K562 (cell line): ENCODE data around the gene KPNA4. TPM values are rescaled to one million over a fixed set of nuclear protein-coding genes. Genes with fewer than 3 reads are reported as not detected.
A peak's percentile ranks its signal among the peaks of the same experiment; 100 is the strongest.

ENCODE experiments used
- C11orf30 ChIP-seq: fragments of 450-650 bp; IDR thresholded peaks from 2 replicates; pipeline ENCODE4 v1.6.1; 2016; ENCODE audit warnings: low read depth, mild to moderate bottlenecking
- CREM ChIP-seq: IDR thresholded peaks from 2 replicates; pipeline ENCODE4 v1.6.1; 2014; ENCODE audit warnings: antibody characterized with exemption, low read depth
- IRF2 ChIP-seq: sonication (generic); formaldehyde crosslinking; IDR thresholded peaks from 2 replicates; pipeline ENCODE4 v1.8.1; 2022; ENCODE audit warnings: mild to moderate bottlenecking, missing genetic modification reagents
- NEUROD1 ChIP-seq: fragments of 150-350 bp; IDR thresholded peaks from 2 replicates; pipeline ENCODE4 v1.6.1; 2014; ENCODE audit warnings: borderline replicate concordance, low read length, low read depth; ENCODE audit not compliant: partially characterized antibody
- PHTF2 ChIP-seq: fragments of 250-450 bp; sonication (Bioruptor Pico); IDR thresholded peaks from 2 replicates; pipeline ENCODE4 v1.5.0; 2021; ENCODE audit warnings: mild to moderate bottlenecking
- POLR2B ChIP-seq: fragments of 450-650 bp; IDR thresholded peaks from 2 replicates; pipeline ENCODE4 v1.6.1; 2018; ENCODE audit warnings: low read depth; ENCODE audit not compliant: partially characterized antibody
- REST ChIP-seq, 2 experiments: fragments of 450-650 bp; formaldehyde crosslinking in 1 of 2; IDR thresholded peaks; 2 replicates each; pipeline versions ENCODE4 v1.4.0 to v1.6.1; 2014 to 2020; ENCODE audit warnings: mild to moderate bottlenecking in 2 of 2, borderline replicate concordance in 1 of 2, low read depth in 1 of 2
- SIN3A ChIP-seq, 2 experiments: fragments of 150-350 bp in 1 of 2; IDR thresholded peaks; 2 replicates each; pipeline ENCODE4 v1.6.1; 2011 to 2016; ENCODE audit warnings: borderline replicate concordance in 2 of 2, low read depth in 2 of 2, low read length in 2 of 2, mild to moderate bottlenecking in 2 of 2, moderate library complexity in 2 of 2; ENCODE audit not compliant: control insufficient read depth in 1 of 2
- SIRT6 ChIP-seq: IDR thresholded peaks from one replicate; pipeline ENCODE4 v1.6.1; 2012; ENCODE audit warnings: low read depth, mild to moderate bottlenecking, control low read depth, inconsistent platforms, low read length, moderate library complexity
- ZBTB7A ChIP-seq: IDR thresholded peaks from 2 replicates; pipeline ENCODE4 v1.6.1; 2011; ENCODE audit warnings: low read depth, mild to moderate bottlenecking, low read length, moderate library complexity, borderline replicate concordance; ENCODE audit not compliant: control insufficient read depth
- ZFP91 ChIP-seq: sonication (generic); formaldehyde crosslinking; IDR thresholded peaks from 2 replicates; pipeline ENCODE4 v1.8.0; 2022; ENCODE audit warnings: mild to moderate bottlenecking, missing genetic modification reagents
- ZNF280B ChIP-seq: fragments of 250-450 bp; sonication (Bioruptor Pico); IDR thresholded peaks from 2 replicates; pipeline ENCODE4 v1.5.1; 2021; ENCODE audit warnings: mild to moderate bottlenecking
- polyA plus RNA-seq, 8 experiments: library from polyadenylated mRNA; depleted of rRNA in 4 of 8; stranded (reverse) in 5 of 8; unstranded in 3 of 8; fragments of >200 nt; fragmentation: Nextera tagmentation in 2 of 8; fragmentation: Illumina TruSeq in 1 of 8; extraction: Ambion mirVana in 2 of 8; extraction: Trizol in 1 of 8; gene quantifications; 2 replicates each; pipeline versions ENCODE4 v1.2.1 to v1.2.3, GENCODE V29; 2011 to 2014; ENCODE audit warnings: inconsistent platforms in 1 of 8, missing spikeins in 1 of 8
- total RNA-seq, 7 experiments: library from RNA; depleted of rRNA in 6 of 7; stranded (reverse); fragments of >200 nt in 6 of 7; fragmentation: Illumina TruSeq in 2 of 7; extraction: Trizol in 2 of 7; gene quantifications; 2 replicates each; pipeline versions ENCODE4 v1.2.1 to v1.2.3, GENCODE V29; 2011 to 2021; ENCODE audit warnings: low replicate concordance in 1 of 7
- TF ChIP-seq, protein P1 (sequence below): conservative IDR thresholded peaks from 2 replicates; pipeline ENCODE4 v1.6.1; 2011; ENCODE audit warnings: low read depth, mild to moderate bottlenecking, low read length; ENCODE audit not compliant: control insufficient read depth

The KPNA4 gene
- total and polyA plus RNA-seq, 9 of the 15 experiments (the other 6 are each of a cell fraction or from before 2014, with no cell fraction given), result 13.9 to 66.6 (median 34.5) TPM

- TF ChIP-seq, protein P1, sequence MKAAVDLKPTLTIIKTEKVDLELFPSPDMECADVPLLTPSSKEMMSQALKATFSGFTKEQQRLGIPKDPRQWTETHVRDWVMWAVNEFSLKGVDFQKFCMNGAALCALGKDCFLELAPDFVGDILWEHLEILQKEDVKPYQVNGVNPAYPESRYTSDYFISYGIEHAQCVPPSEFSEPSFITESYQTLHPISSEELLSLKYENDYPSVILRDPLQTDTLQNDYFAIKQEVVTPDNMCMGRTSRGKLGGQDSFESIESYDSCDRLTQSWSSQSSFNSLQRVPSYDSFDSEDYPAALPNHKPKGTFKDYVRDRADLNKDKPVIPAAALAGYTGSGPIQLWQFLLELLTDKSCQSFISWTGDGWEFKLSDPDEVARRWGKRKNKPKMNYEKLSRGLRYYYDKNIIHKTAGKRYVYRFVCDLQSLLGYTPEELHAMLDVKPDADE, result peak; percentile 77
- TF ChIP-seq IRF2 (CRISPR knock-in tag) (no peak), PHTF2 (no peak), POLR2B (no peak), C11orf30 (peak; percentile 38), CREM (peak; percentile 95), ZBTB7A (no peak), NEUROD1 (no peak), SIN3A (IDR thresholded peaks at IDR 0.05; ENCODE audit: borderline replicate concordance in 2 of 2, control insufficient read depth in 1 of 2, low read depth in 2 of 2, low read length in 2 of 2) (0 out of 4 replicates have a peak, but pooled peaks have one; percentile 3 to 49), ZFP91 (CRISPR knock-in tag) (no peak), ZNF280B (CRISPR knock-in tag) (no peak), SIRT6 (no peak), REST (IDR thresholded peaks at IDR 0.05; ENCODE audit: borderline replicate concordance) (no peak), REST (CRISPR knock-in tag; IDR thresholded peaks at IDR 0.05; ENCODE audit: low read depth) (no peak)
Observed at GRCh38 chr3:160564949-160565441, 376 bp downstream of the KPNA4 start (continued).
